Stimulated activated CD8-positive, alpha-beta memory T cell treated with anti-CD3 and anti-CD28 coated beads, Interleukin-7, amount 100 ng/mL, for 4 hours (primary cell): ENCODE measurements around the gene TFR2.

Source experiments
- DNase-seq, 2 donors: peaks; one replicate each; pipeline ENCODE4 v3.0.0-alpha.2; 2020; ENCODE audit warnings: low read depth in 2 of 2

The TFR2 gene

DNA sequence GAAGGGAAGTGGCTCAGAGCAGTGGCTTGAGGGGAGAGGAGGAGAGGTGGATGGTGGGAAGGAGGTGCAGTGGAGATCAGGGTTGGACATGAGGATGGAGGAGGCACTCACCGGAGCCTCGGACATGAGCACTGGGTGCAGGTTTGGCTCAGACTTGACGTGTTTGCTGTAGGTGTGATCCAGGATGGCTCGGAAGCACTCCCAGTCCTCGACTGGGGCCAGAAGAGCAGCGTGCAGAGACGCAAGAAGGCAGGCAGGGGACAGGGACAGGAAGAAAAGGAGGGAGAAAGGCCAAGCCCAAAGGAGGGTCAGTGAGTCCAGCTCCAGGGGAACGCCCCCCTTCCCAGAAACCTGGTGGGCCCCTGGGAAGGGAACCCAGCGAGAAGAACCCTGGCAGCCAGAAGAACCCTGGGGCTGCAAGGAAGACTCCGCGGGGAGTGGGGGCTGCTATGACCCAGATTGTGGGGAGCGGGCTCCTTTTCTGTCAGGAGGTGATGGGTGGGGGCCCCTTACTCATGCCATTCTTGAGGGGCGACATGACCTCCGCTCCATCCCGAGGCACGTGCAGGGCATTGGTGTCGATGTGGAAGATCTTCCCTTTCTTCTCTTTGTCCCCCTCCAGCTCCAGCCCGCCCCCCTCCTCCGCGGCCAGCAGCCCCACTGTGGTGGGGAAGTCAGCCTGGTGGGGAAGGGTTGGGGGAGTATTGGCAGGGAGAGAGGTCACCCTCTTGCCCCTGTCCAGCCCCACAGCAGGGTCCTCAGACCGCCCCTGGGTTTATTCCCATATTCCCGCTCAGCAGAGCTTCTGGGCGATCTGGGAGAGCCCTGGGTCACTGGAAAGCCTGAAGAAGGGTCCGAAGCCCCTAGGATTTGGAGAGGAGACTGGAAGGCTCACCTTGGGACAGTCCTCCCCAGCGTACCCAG, 13.8 kb upstream of the TFR2 start:
- DNase-seq, result no peak

DNA sequence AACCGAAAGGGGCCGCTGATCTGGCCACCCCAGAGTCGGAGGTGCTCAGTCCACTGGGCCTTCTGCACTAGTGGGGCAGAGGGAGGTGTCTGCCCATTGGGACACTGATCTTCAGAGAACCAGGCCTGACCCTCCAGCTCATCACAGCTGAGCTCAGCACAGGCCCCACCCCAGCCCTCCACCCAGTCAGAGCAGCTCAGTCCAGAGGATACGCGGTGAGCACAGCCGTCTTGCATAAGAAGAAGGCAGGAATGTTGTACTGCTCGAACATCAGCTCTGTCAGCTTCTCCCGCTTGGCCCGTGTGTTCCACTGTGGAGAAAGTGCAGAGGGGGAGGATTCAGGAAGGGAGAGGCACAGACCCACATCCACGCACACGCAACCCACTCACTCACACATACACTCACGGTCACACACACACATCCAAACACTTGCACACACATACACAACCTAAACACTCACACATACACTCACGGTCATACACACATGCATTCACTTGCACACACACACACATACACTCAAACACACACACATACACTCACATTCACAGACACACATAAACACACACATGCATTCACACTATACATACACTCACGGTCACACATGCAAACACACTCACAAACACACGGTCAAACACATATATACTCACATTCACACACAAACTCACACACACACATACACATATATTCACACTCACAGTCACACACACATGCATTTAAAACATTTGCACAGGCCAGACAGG, 8.6 kb upstream of the TFR2 start:
- no peak for DNase-seq

DNA sequence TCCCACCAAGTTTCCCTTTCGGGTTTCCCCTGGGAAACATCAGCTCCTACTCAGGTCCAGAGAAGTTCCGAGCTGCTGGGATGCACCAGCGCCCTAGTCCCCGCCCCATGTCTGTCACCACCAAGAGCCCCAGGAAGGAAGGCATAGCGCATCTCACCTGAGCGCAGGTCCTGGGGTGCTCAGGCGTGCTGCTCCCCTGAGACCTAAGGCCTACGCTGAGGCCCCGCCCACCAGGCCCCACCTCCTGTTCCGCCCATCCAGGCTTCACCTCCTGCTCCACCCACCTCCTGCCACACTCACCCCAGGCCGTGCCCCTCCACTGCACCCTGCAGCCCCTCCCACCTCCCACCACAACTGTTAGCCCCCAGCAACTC, 1.2 kb upstream of the TFR2 start:
- DNase-seq, result no peak

DNA sequence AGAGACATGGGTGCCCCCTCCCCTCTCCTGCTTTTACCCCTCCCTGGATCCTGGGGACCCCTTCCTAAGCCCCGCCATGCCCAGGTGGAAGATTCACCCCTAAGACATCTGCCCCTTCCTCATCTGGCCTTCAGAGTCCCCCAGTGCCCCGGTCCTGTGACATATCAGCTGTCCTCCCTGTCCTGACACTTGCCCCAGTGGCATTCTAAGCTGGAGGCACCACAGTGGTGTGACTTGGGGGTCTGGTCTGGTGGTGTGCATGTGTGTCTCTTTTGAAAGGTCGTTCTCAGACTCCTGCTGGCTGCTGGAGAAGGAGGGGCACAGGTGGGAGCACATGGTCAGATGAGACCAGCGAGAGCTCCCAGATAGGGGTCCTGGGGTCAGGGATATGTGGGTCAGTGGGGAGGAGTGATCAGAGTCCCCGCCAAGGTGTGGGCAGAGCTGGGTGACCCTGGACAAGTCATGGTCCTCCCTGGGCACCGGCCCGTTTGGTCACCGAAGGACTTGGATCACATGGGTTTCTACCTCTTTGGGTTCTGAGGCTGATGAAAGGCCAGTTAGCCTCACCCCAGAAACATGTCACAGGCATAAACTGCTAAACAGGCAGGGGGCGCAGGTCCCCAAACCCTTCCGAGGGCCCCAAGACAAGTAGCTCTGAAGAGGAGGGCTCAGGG, 645 bp upstream of the TFR2 start:
- no peak for DNase-seq

DNA sequence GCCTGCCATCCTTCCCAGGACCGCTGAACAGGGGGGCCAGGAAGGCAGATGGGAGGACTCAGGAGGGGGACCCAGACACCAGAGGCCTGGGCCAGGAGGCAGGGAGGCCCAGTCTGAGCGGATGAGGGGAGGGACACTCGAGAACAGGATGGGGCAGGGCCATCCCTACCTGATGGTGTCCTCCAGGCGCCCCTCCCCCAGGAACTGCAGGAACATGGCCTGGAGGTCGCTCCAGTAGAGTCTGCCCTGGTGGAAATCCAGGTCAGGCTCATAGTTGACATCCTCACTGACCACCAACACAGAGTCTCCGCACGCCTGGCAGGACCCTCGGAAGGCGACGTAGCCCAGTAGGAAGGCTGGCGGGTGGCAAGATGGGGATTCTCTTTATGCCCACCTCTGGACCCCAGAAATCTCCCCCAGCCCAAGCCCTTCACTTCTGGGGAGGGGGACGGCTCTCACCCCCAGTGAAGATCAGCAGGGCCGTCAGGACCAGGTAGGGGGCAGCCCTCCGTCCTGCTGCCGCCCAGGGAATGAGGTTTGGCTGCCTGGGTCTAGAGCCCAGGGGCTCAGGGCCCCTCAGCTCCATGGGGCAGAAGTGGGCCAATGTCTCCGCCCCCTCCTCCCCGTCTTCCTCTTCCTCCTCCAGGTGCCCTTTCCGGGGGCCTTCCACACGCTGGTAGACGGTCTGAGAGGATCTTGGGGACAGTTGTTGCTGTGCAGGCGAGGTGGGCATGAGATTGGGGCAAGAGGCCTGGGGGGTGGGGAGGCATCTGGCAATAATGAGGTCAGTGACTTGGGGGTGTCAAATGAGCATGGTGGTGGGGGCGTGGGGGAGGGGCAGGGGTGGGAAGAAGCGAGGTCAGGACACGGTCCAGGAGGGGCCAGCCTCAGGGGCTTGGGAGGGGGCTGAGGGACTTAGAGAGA, 573 bp downstream of the TFR2 start:
- no peak for DNase-seq

DNA sequence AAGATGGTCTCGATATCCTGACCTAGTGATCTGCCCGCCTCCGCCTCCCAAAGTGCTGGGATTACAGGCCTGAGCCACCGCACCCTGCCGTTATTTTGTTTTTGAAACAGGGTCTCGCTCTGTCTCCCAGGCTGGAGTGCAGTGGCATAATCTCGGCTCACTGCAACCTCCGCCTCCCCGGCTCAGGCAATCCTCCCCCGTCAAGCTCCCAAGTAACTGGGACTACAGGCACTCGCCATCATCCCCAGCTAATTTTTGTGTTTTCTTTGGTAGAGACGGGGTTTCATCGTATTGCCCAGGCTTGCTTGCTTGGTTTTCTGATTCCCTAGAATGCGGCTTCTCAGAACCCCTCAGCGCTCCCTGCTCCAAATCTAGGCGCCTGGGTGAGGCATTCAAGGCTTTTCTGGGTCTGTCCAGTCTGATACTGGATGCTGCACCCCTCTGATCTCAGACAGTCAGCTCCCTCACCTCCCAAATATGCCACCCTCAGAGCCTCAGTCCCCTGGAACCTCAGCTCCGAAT, 1.3 kb downstream of the TFR2 start:
- no peak for DNase-seq

DNA sequence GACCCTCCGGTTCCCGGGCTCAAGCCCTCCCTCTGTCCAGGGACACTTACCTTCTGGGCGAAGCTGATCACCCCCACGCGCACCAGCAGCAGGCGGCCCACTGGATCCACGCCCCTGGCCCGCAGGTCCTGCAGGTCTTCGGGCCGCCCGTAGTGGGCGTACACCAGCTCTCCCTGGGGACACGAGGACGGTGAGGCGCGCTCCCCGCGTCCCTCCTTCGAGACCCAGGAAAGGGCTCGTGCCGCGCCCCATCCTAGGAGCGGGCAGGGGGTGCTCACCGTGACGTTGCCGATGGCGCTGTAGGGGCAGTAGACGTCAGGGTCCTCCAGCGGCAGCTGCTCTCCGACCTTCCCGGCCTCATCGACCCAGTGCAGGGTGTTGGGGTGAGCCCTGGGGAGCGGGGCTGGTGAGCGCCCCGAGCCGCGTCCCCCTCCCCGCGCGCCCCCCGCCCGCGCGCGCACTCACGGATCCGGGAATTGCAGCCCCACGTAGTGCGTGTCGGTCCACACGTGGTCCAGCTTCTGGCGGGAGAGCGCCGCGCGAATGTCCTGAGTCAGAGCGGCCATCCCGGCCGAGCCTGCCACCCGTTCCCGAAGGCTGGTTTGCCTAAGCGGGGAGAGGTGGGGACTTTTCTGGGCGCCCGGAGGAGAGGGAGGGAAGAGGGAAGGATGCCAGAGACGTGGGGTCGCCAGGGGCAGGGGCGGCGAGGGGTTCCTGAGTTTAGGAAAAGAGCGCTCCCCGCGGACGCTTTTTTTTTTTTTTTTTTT, 8.2 kb downstream of the TFR2 start:
- peak; percentile 26 to 43 for DNase-seq

DNA sequence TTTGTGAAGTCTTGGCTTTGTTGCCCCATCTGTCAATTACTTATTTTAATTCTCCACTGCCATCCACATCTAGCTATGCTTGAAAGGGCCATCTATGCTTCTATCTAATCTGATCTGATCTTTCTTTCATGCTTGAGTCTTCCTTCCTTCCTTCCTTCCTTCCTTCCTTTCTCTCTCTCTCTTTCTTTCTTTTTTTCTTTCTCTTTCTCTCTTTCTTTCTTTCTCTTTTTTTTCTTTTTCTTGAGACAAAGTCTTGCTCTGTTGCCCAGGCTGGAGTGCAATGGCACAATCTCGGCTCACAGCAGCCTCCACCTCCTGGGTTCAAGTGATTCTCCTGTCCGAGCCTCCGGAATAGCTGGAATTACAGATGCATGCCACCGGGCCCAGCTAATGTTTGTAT, 11.3 kb downstream of the TFR2 start:
- DNase-seq, result no peak

DNA sequence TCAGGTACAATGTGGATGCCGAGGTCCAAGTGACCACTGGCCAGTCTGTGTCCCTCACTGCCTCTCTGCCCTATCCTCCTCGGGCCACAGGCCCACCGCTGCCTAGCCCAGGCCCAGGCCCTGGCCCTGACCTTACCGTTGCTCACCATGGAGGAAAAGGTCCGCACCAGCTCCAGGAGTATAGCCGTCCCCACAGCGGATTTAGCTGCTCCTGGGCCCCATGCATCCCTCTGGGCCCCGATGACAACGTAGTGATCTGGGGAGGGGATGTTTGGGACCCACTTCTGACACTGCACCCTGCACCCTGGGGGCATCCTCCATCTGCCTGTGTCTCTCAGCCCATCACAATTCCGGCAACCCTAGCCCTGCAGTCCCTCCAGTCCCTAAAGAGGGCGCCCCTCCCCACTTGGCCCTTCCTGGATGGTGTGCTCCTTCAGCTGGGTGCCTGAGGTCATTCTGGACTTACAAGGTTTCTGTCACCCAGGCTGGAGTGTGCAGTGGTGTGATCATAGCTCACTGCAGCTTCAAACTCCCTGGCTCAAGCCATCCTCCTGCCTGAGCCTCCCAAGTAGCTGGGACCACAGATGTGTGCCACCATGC, 12.1 kb downstream of the TFR2 start:
- DNase-seq, result no peak

DNA sequence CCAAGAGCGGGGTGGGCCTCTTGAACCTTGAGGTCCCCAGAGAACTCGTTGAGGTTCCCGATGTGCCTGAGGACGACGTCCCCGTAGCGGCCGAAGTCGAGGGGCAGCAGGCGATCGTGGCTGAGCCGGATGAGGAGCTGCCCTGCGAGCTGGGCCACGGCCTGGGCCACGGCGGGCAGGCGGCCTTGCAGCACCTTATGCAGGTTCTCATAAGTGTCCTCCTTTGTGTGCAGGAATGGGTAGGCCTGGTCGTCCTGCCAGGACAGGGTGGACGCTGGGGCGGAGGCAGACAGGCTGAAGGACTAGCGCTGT, 14.2 kb downstream of the TFR2 start:
- no peak for DNase-seq

DNA sequence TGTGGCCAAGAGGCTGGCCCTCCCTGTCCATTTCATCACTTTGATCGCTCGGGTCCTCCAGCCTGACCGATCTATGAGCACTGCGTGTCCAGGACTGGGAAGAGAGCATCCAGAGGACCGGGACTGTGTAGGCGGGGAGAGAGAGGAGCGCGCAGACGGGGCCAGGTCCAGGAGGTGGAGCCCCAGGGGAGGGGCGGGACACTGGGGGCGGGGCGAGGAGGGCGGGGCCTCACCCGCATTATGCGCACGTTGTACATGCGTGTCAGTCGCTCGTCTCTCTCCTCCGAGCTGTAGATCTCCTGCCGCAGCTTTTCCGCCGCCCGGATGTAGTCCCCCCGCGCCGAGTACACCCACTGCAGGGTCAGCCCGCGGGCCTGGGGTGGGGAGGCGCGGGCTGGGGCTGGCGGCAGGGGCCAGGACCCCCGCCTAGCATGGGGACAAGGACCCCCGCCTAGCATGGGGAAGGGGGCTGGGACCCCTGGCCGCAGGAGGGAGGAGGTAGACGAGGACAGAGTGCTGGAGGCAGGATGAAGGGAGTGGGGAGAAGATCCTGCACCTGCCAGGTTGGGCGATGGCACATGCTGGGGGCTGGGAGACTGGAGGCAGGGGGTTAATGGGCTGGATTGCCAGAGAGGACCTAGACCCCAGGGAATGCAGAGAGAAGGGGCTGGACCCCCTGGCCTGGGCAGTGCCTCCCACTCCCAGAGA, 14.7 kb downstream of the TFR2 start:
- peak; percentile 80 to 83 for DNase-seq

DNA sequence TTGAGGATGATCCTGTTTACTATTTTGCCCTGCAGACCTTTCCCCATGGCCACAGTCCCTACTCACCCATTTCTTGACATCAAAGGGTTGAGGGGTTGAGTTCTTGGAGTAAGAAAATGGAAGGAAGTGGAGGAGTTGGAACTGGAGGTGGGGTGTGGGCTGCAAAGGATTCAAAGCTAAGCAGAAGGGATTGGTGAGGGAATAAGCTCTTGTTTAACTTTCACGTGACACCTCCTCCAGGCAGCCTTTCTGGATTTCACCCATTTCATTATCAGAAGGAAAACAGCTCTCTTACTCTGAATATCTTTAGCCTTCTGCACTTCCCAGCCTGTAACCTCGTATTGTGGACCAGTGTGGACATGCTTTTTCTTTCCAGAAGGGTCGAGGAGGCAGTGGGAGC, 15.3 kb downstream of the TFR2 start:
- DNase-seq, result no peak

DNA sequence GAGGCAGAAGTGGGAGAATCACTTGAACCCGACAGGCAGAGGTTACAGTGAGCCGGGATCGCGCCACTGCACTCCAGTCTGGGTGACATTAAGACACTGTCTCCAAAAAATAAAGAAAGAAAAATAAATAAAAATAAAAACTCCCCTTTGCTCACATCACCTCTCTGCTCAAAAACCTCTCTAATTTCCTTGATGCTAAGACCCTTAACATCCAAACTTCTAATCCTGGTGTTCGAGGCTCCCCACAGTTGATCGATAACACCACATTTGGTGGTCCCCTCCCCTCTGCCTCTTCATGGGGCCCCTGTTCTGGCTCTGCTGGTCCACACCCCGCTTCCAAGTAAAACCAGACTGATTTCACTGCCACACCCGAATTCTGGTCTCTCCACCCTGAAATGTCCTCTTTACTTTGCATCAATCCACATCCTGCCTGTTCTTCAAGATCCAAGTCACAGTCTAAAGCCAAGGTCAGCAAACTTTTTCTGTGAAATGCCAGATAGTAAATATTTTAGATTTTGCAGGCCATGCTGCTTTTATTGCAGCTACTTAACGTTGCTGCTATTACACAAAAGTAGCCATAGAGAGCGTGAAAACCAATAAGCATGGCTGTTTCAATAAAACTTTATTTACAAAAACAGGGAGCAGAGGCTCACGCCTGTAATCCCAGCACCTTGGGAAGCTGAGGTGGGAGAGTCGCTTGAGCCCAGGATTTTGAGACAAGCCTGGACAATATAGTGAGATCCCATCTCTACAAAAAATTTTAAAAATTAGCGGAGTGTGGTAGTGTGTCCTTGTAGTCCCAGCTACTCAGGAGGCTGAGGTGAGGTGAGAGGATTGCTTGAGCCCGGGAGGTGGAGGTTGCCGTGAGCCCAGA, 17.2 kb downstream of the TFR2 start:
- no peak for DNase-seq

DNA sequence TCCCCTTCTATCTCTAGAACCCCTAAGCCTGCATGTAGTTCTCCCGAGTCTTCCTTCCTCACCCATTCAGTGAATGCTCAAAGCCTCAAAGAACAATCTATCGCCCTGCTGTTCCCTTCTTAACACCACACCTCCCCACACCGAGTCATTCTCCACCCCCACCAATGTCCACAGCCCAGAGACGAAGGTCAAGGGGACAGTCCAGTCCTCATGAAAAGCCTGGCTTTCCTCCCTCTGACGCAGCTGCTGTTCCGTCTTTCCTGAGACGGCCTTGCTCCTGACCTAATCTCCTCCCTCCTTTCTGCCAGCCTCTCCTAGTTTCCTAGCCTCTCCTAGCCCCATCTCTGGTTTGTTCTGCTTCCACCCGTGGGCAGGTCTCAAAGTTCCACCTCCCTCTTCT, 19.8 kb downstream of the TFR2 start:
- DNase-seq, result no peak

DNA sequence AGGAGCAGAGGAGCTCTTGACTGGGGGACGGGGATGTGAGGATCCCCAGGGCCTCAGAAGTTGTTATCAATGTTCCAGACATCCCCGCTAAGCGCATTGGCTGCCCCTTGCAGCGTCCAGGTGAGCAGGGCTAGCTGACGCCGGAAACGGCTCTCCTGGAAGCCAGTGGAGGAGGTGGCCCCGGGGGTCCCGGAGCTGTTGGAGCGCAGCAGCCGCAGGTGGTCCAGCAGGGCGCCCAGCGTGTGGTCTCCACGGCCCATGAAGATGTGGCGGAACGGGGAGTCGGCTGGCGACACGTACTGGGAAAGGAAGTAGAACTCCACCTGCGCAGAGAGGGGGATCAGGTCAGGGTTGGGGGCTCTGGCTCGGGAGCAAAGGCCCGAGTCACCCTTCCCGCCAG, 20.5 kb downstream of the TFR2 start:
- no peak for DNase-seq

DNA sequence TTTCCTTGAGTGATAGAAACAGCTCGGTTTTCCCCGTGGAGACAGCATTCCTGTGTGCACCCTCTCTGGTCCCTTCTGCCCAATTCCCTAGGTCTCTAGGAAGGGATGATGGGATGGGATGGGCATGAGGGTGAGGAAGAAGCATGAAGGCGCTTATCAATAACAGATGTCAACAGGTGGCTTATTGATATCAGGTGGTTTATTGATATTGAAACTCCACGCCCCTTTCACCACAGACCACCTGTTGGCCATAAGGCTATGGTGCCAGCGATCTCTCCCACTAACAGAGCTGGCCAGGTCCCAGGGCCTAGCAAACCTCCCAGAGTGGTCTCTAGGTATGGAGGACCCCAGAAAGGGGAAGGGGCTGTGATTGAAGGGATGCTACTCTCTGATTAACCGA, 21.1 kb downstream of the TFR2 start:
- no peak for DNase-seq

DNA sequence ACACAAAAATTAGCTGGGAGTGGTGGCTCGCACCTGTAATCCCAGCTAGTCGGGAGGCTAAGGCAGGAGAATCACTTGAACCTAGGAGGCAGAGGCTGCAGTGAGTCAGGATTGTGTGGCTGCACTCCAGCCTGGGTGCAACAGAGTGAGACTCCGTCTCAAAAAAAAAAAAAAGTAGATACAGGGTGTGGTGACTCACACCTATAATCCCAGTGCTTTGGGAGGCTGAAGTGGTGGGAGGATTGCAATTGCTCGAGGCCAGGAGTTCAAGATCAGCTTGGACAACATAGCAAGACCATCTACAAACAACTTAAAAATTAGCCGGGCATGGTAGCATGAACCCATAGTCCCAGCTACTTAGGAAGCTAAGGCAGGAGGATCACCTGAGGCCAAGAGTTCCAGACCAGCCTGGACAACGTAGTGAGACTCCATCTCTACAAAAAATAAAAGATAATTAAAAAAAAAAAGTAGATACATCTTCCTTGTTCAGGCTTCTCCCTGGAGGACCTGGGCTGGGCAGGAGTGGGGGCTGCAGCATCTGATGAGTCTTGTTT, 27.0 kb downstream of the TFR2 start:
- DNase-seq, result no peak

DNA sequence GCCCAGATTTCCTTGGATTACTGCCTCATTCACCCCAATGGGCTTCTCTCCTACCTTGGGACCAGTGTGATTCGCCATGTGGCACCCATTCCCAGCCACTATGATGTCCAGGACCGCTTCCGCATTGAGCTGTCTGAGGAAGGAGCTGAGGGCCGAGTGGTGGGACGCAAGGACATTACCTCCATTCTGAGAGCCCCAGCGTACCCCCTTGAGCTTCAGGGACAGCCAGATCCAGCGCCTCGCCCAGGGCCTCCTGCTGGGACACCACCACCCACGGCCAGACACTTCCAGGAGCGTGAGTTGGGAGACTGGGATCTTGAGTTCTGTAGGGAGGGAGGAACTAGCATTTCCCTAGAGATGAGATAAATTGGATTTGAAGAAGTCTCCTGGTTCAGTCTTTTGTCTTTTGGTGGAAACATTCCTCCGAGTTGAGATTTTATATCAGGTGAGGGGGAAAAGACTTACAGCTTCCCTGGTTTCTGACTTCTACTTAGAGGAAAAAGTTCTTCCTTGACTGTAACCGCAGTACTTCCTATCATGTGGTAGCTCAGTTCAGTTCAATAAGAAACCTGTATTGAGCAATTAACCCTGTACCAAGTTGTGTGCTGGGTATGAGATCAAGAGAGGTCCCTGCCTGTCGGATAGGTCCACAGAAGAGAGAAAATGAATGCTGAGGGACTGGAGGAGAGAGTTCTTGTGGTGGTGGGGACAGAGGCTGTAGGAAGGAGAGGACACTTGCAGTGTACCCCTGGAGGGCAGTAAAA, 27.8 kb downstream of the TFR2 start:
- DNase-seq, result no peak
